CD14-positive monocyte (primary cell): Measurements from ENCODE around the gene PGP. TPM values are rescaled to one million over a fixed set of nuclear protein-coding genes. Genes with fewer than 3 reads are reported as not detected.
A peak's percentile ranks its signal among the peaks of the same experiment; 100 is the strongest.

Experiments
- DNase-seq, 3 donors: peaks; one replicate each; pipeline ENCODE4 v3.0.0-alpha.2; 2011 to 2022
- H2AFZ ChIP-seq: 2 replicates; pipeline ENCODE4 v1.6.0; 2012; ENCODE audit warnings: mild to moderate bottlenecking, low read depth, low read length, inconsistent platforms; ENCODE audit not compliant: insufficient read depth, poor library complexity, severe bottlenecking
- H3K27ac ChIP-seq, 2 donors: 1 replicate in 1 of 2; 2 replicates in 1 of 2; pipeline ENCODE4 v1.5.1; 2012 to 2013; ENCODE audit warnings: low read length in 2 of 2, control low read depth in 1 of 2, inconsistent platforms in 1 of 2, low read depth in 1 of 2, mild to moderate bottlenecking in 1 of 2
- H3K27me3 ChIP-seq, 2 donors: one replicate each; pipeline versions ENCODE4 v1.6.0 to v1.6.1; 2011 to 2013; ENCODE audit warnings: low read length in 2 of 2; ENCODE audit not compliant: control insufficient read depth in 2 of 2, insufficient read depth in 2 of 2
- H3K36me3 ChIP-seq, 2 donors: replicated peaks in 1 of 2; 1 replicate in 1 of 2; 2 replicates in 1 of 2; pipeline versions ENCODE4 v1.5.1 to v1.6.1; 2012 to 2013; ENCODE audit warnings: low read length in 2 of 2, control low read depth in 1 of 2, inconsistent platforms in 1 of 2, mild to moderate bottlenecking in 1 of 2; ENCODE audit not compliant: insufficient read depth in 2 of 2, control insufficient read depth in 1 of 2
- H3K4me1 ChIP-seq, 2 donors: 1 replicate in 1 of 2; 2 replicates in 1 of 2; pipeline versions ENCODE4 v1.5.1 to v1.6.1; 2012 to 2013; ENCODE audit warnings: low read length in 2 of 2, control low read depth in 1 of 2, inconsistent platforms in 1 of 2, mild to moderate bottlenecking in 1 of 2, moderate library complexity in 1 of 2; ENCODE audit not compliant: insufficient read depth in 2 of 2, control insufficient read depth in 1 of 2
- H3K4me2 ChIP-seq: replicated peaks from 2 replicates; pipeline ENCODE3; 2012; ENCODE audit warnings: low read length, moderate library complexity, mild to moderate bottlenecking; ENCODE audit not compliant: poor library complexity, severe bottlenecking; ENCODE audit errors: extremely low read depth
- H3K4me3 ChIP-seq, 3 experiments: fragments of 200-600 bp in 1 of 3; sonication (generic) in 1 of 3; replicated peaks in 1 of 3; 1 replicate in 2 of 3; 2 replicates in 1 of 3; pipeline ENCODE4 v1.5.1; 2011 to 2013; ENCODE audit warnings: low read length in 3 of 3, mild to moderate bottlenecking in 3 of 3, control low read depth in 2 of 3, low read depth in 2 of 3, inconsistent platforms in 1 of 3, moderate library complexity in 1 of 3
- H3K79me2 ChIP-seq: 2 replicates; pipeline ENCODE4 v1.6.0; 2012; ENCODE audit warnings: mild to moderate bottlenecking, control low read depth, inconsistent platforms, low read length, moderate library complexity; ENCODE audit not compliant: insufficient read depth
- H3K9ac ChIP-seq: 2 replicates; pipeline ENCODE4 v1.6.0; 2017; ENCODE audit warnings: low read length, mild to moderate bottlenecking; ENCODE audit not compliant: insufficient read depth, poor library complexity, severe bottlenecking
- H3K9me3 ChIP-seq, 2 donors: replicated peaks in 1 of 2; 1 replicate in 1 of 2; 2 replicates in 1 of 2; pipeline versions ENCODE4 v1.5.1 to v1.6.1; 2012 to 2013; ENCODE audit warnings: low read length in 2 of 2, control low read depth in 1 of 2; ENCODE audit not compliant: control insufficient read depth in 1 of 2, insufficient read depth in 1 of 2
- H4K20me1 ChIP-seq: 2 replicates; pipeline ENCODE4 v1.6.0; 2012; ENCODE audit warnings: mild to moderate bottlenecking, low read length, control low read depth, moderate library complexity; ENCODE audit not compliant: insufficient read depth
- H3K27ac Mint-ChIP-seq, 7 donors: one replicate each; pipeline ENCODE4 v1.8.0; 2020; ENCODE audit warnings: mild to moderate bottlenecking in 7 of 7, mixed read lengths in 7 of 7, moderate library complexity in 6 of 7, inconsistent platforms in 2 of 7
- H3K27me3 Mint-ChIP-seq, 3 donors: one replicate each; pipeline ENCODE4 v1.8.0; 2021 to 2022; ENCODE audit warnings: low read depth in 3 of 3, mild to moderate bottlenecking in 3 of 3, mixed read lengths in 3 of 3, moderate library complexity in 3 of 3, inconsistent platforms in 1 of 3
- H3K36me3 Mint-ChIP-seq, 2 donors: one replicate each; pipeline ENCODE4 v1.8.0; 2020; ENCODE audit warnings: mixed read lengths in 2 of 2, inconsistent platforms in 1 of 2, mild to moderate bottlenecking in 1 of 2
- H3K4me1 Mint-ChIP-seq: one replicate; pipeline ENCODE4 v1.8.0; 2020; ENCODE audit warnings: mild to moderate bottlenecking, mixed read lengths
- H3K4me3 Mint-ChIP-seq, 2 donors: one replicate each; pipeline ENCODE4 v1.8.0; 2020; ENCODE audit warnings: mild to moderate bottlenecking in 2 of 2, mixed read lengths in 2 of 2, moderate library complexity in 1 of 2
- H3K9me3 Mint-ChIP-seq, 7 donors: one replicate each; pipeline ENCODE4 v1.8.0; 2020 to 2022; ENCODE audit warnings: mixed read lengths in 7 of 7, mild to moderate bottlenecking in 6 of 7, moderate library complexity in 6 of 7, inconsistent platforms in 2 of 7
- CTCF ChIP-seq: fragments of 200-600 bp; IDR thresholded peaks from one replicate; pipeline ENCODE4 v1.8.0; 2022; ENCODE audit warnings: antibody characterized with exemption, mild to moderate bottlenecking
- WGBS: methylation state at CpG from one replicate; pipeline ENCODE4 v1.1.5; 2013; ENCODE audit warnings: missing lambda C conversion rate; ENCODE audit not compliant: insufficient coverage; 5-methylcytosine and 5-hydroxymethylcytosine counted together
- intact Hi-C, 2 donors: fragments of 100-400 bp; cut with micrococcal nuclease; formaldehyde crosslinking; loops; one replicate each; pipeline versions ENCODE4 v1.15.0 to v1.15.1; 2023
- polyA plus RNA-seq, 3 donors: library from polyadenylated mRNA; depleted of rRNA in 1 of 3; unstranded in 2 of 3; stranded (reverse) in 1 of 3; fragments of 300-500 nt in 2 of 3; fragments of >200 nt in 1 of 3; fragmentation: Illumina TruSeq in 2 of 3; gene quantifications; 1 replicate in 2 of 3; 2 replicates in 1 of 3; pipeline ENCODE4 v1.2.3, GENCODE V29; 2012 to 2021

PGP gene
- polyA plus RNA-seq, 3 donors, result 7.2 to 20.2 (median 19.2) TPM

- Mint-ChIP-seq H3K4me3 (peak within 1 kb of the TSS in 1 of 2 donors; percentile 51), H3K9me3 (peaks cover 0 to 6% (median 0%) of the 10 kb centered on the region in 7 donors), H3K27ac (no peak within 1 kb of the TSS), H3K36me3 (peaks cover 39 to 53% of the 10 kb centered on the region in 2 donors), H3K4me1 (peaks cover 5% of the 10 kb centered on the region), H3K27me3 (peaks cover 35 to 50% (median 35%) of the 10 kb centered on the region in 3 donors)
- H3K9ac ChIP-seq, result no peak within 1 kb of the TSS
- no peak within 1 kb of the TSS for H2AFZ ChIP-seq
- DNase-seq, result no peak
- no peaks in the 10 kb centered on the region for H3K9me3 ChIP-seq
- H3K4me3 ChIP-seq, result no peak within 1 kb of the TSS
- WGBS, result 6% methylated on average over 62 of the region's 64 CpGs
- H3K79me2 ChIP-seq, result no peaks in the 10 kb centered on the region
- intact Hi-C loops, result no loop called here
- no peak for TF ChIP-seq CTCF
- H3K36me3 ChIP-seq, result peaks cover 39 to 49% of the 10 kb centered on the region in 2 donors
- H3K27me3 ChIP-seq, result peaks cover 18 to 38% of the 10 kb centered on the region in 2 donors
- peaks cover 5 to 6% of the 10 kb centered on the region in 2 donors for H3K4me1 ChIP-seq
- peak within 1 kb of the TSS; percentile 1 for H3K4me2 ChIP-seq
- peaks cover 26% of the 10 kb centered on the region for H4K20me1 ChIP-seq
- H3K27ac ChIP-seq, result no peak within 1 kb of the TSS
These were observed 21.9 kb upstream of the PGP start, which contains the start of gene DNASE1L2 for GRCh38 chr16:2236337-2237101. Gene DNASE1L2 (plus strand): TSS chr16:2236444. CDS start chr16:2236817, 373 bp downstream.

- Histone ChIP-seq H3K4me1 (peaks cover 5 to 6% of the 10 kb centered on the region in 2 donors), H3K36me3 (peaks cover 45 to 56% of the 10 kb centered on the region in 2 donors), H3K79me2 (no peaks in the 10 kb centered on the region), H3K27me3 (peaks cover 18 to 38% of the 10 kb centered on the region in 2 donors), H3K9ac (no peak overlapping the region), H2AFZ (no peak overlapping the region), H4K20me1 (peaks cover 26% of the 10 kb centered on the region), H3K27ac (no peak overlapping the region), H3K4me3 (no peak overlapping the region), H3K9me3 (no peaks in the 10 kb centered on the region), H3K4me2 (no peak overlapping the region)
- Mint-ChIP-seq H3K27me3 (peaks cover 35 to 50% (median 36%) of the 10 kb centered on the region in 3 donors), H3K4me1 (peaks cover 5% of the 10 kb centered on the region), H3K4me3 (peak overlapping the region in 1 of 2 donors; percentile 39), H3K27ac (no peak overlapping the region), H3K36me3 (peaks cover 43 to 57% of the 10 kb centered on the region in 2 donors), H3K9me3 (peaks cover 0 to 6% (median 0%) of the 10 kb centered on the region in 7 donors)
- WGBS, result 90% methylated on average over 14 of the region's 19 CpGs
- intact Hi-C loops, result no loop called here
- no peak for DNase-seq
- no peak for TF ChIP-seq CTCF
These were observed 21.2 kb upstream of the PGP start for GRCh38 chr16:2235695-2236336.
